H9 (cell line): ENCODE measurements around the gene CTSA. TPM values are rescaled to one million over a fixed set of nuclear protein-coding genes. Genes with fewer than 3 reads are reported as not detected.

ENCODE experiments used
- DNase-seq: peaks from one replicate; pipeline ENCODE4 v3.0.0-alpha.2; 2017
- H2AFZ ChIP-seq: one replicate; pipeline ENCODE4 v1.6.1; 2013; ENCODE audit warnings: mild to moderate bottlenecking, low read length, control low read depth, moderate library complexity
- H2AK5ac ChIP-seq: 2 replicates; pipeline ENCODE4 v1.6.1; 2013; ENCODE audit warnings: low read length, control low read depth, mixed read lengths; ENCODE audit not compliant: insufficient read length
- H2BK120ac ChIP-seq: one replicate; pipeline ENCODE4 v1.6.1; 2013; ENCODE audit warnings: low read depth, mild to moderate bottlenecking, low read length, control low read depth, inconsistent platforms; ENCODE audit not compliant: poor library complexity, severe bottlenecking
- H2BK12ac ChIP-seq: 2 replicates; pipeline ENCODE4 v1.6.1; 2013; ENCODE audit warnings: low read length, control low read depth, mixed read lengths, low read depth; ENCODE audit not compliant: insufficient read length
- H2BK15ac ChIP-seq: 2 replicates; pipeline ENCODE4 v1.6.1; 2013; ENCODE audit warnings: low read depth, low read length, control low read depth
- H2BK20ac ChIP-seq: one replicate; pipeline ENCODE4 v1.6.1; 2013; ENCODE audit warnings: low read depth, mild to moderate bottlenecking, low read length, control low read depth, inconsistent platforms; ENCODE audit not compliant: poor library complexity, severe bottlenecking
- H2BK5ac ChIP-seq: 2 replicates; pipeline ENCODE4 v1.6.1; 2013; ENCODE audit warnings: low read length, control low read depth, mixed read lengths; ENCODE audit not compliant: insufficient read length
- H3K14ac ChIP-seq: 2 replicates; pipeline ENCODE4 v1.6.1; 2013; ENCODE audit warnings: low read length, control low read depth; ENCODE audit not compliant: insufficient read depth
- H3K18ac ChIP-seq: 2 replicates; pipeline ENCODE4 v1.6.1; 2013; ENCODE audit warnings: low read depth, mild to moderate bottlenecking, mixed read lengths, low read length, control low read depth; ENCODE audit not compliant: insufficient read length
- H3K23ac ChIP-seq: 2 replicates; pipeline ENCODE4 v1.6.1; 2013; ENCODE audit warnings: low read length, control low read depth, mixed read lengths, low read depth; ENCODE audit not compliant: insufficient read length
- H3K23me2 ChIP-seq: 2 replicates; pipeline ENCODE4 v1.6.1; 2013; ENCODE audit warnings: low read depth, mild to moderate bottlenecking, mixed read lengths, low read length, control low read depth; ENCODE audit not compliant: insufficient read length, poor library complexity, severe bottlenecking
- H3K27ac ChIP-seq: 2 replicates; pipeline ENCODE4 v1.5.1; 2013; ENCODE audit warnings: low read length, control low read depth, mixed read lengths, low read depth; ENCODE audit not compliant: insufficient read length
- H3K27me3 ChIP-seq: 2 replicates; pipeline ENCODE4 v1.6.1; 2013; ENCODE audit warnings: low read length, control low read depth, inconsistent platforms; ENCODE audit not compliant: insufficient read depth
- H3K4ac ChIP-seq: 2 replicates; pipeline ENCODE4 v1.6.1; 2013; ENCODE audit warnings: low read depth, mild to moderate bottlenecking, control low read depth, inconsistent platforms, low read length, moderate library complexity
- H3K4me1 ChIP-seq: 2 replicates; pipeline ENCODE4 v1.6.1; 2013; ENCODE audit warnings: low read length, control low read depth, inconsistent platforms; ENCODE audit not compliant: insufficient read depth
- H3K4me2 ChIP-seq: 2 replicates; pipeline ENCODE4 v1.6.1; 2013; ENCODE audit warnings: low read length, control low read depth, mixed read lengths; ENCODE audit not compliant: insufficient read length, insufficient read depth
- H3K56ac ChIP-seq: 2 replicates; pipeline ENCODE4 v1.6.1; 2013; ENCODE audit warnings: low read depth, mild to moderate bottlenecking, mixed read lengths, low read length, control low read depth; ENCODE audit not compliant: insufficient read length
- H3K79me1 ChIP-seq: 2 replicates; pipeline ENCODE4 v1.6.1; 2013; ENCODE audit warnings: low read depth, mild to moderate bottlenecking, moderate library complexity, low read length, control low read depth, inconsistent platforms; ENCODE audit not compliant: insufficient read depth, poor library complexity, severe bottlenecking
- H3K79me2 ChIP-seq: 2 replicates; pipeline ENCODE4 v1.6.1; 2013; ENCODE audit warnings: low read length, control low read depth, inconsistent platforms; ENCODE audit not compliant: insufficient read depth
- H3K9ac ChIP-seq: 2 replicates; pipeline ENCODE4 v1.6.1; 2013; ENCODE audit warnings: low read length, control low read depth, mixed read lengths; ENCODE audit not compliant: insufficient read length; ENCODE audit errors: extremely low read depth
- H3K9me3 ChIP-seq: one replicate; pipeline ENCODE4 v1.6.1; 2013; ENCODE audit warnings: low read depth, low read length, inconsistent platforms; ENCODE audit not compliant: control insufficient read depth
- H3T11ph ChIP-seq: one replicate; pipeline ENCODE4 v1.6.1; 2013; ENCODE audit warnings: mild to moderate bottlenecking, low read length, control low read depth, inconsistent platforms
- H4K20me1 ChIP-seq: one replicate; pipeline ENCODE4 v1.6.1; 2013; ENCODE audit not compliant: control insufficient read depth, insufficient read length, insufficient read depth
- H4K5ac ChIP-seq: 2 replicates; pipeline ENCODE4 v1.6.1; 2013; ENCODE audit warnings: low read depth, mild to moderate bottlenecking, mixed read lengths, low read length, control low read depth; ENCODE audit not compliant: insufficient read length
- H4K8ac ChIP-seq: replicated peaks from 2 replicates; pipeline ENCODE4 v1.6.1; 2013; ENCODE audit warnings: low read length, control low read depth, mixed read lengths, low read depth; ENCODE audit not compliant: insufficient read length
- H4K91ac ChIP-seq: 2 replicates; pipeline ENCODE4 v1.6.1; 2013; ENCODE audit warnings: low read depth, mild to moderate bottlenecking, moderate library complexity, mixed read lengths, low read length, control low read depth; ENCODE audit not compliant: insufficient read length
- H3K27ac Mint-ChIP-seq, 3 experiments: 2 replicates in 2 of 3; 3 replicates in 1 of 3; pipeline ENCODE4 v1.8.0; 2020 to 2021; ENCODE audit warnings: mixed read lengths in 3 of 3, mild to moderate bottlenecking in 1 of 3, moderate library complexity in 1 of 3
- H3K27me3 Mint-ChIP-seq: 2 replicates; pipeline ENCODE4 v1.8.0; 2021; ENCODE audit warnings: low read depth, mild to moderate bottlenecking, moderate library complexity, mixed read lengths
- H3K36me3 Mint-ChIP-seq, 3 experiments: 2 replicates in 2 of 3; 3 replicates in 1 of 3; pipeline ENCODE4 v1.8.0; 2020 to 2021; ENCODE audit warnings: low read depth in 3 of 3, mixed read lengths in 3 of 3; ENCODE audit not compliant: insufficient read depth in 1 of 3
- H3K4me1 Mint-ChIP-seq, 2 experiments: 2 replicates each; pipeline ENCODE4 v1.8.0; 2020; ENCODE audit warnings: mixed read lengths in 2 of 2
- H3K4me3 Mint-ChIP-seq, 2 experiments: 2 replicates in 1 of 2; 3 replicates in 1 of 2; pipeline ENCODE4 v1.8.0; 2020 to 2021; ENCODE audit warnings: mild to moderate bottlenecking in 2 of 2, mixed read lengths in 2 of 2, moderate library complexity in 1 of 2
- H3K9me3 Mint-ChIP-seq, 2 experiments: 2 replicates in 1 of 2; 3 replicates in 1 of 2; pipeline ENCODE4 v1.8.0; 2020; ENCODE audit warnings: mild to moderate bottlenecking in 2 of 2, mixed read lengths in 2 of 2, moderate library complexity in 1 of 2
- WGBS: extraction: QIAGEN DNeasy Blood & Tissue Kit; methylation state at CpG from one replicate; pipeline ENCODE4 v1.1.7; 2013; ENCODE audit warnings: missing lambda C conversion rate, low lambda C conversion rate, mixed read lengths; ENCODE audit not compliant: insufficient read length; ENCODE audit errors: extremely low coverage; 5-methylcytosine and 5-hydroxymethylcytosine counted together
- total RNA-seq: library from RNA; stranded (reverse); gene quantifications from 2 replicates; pipeline ENCODE4 v1.2.1, GENCODE V29; 2021
- TF ChIP-seq, protein P1 (sequence below): fragments of 200-600 bp; sonication (generic); conservative IDR thresholded peaks from 3 replicates; pipeline ENCODE4 v1.8.0; 2021; ENCODE audit warnings: antibody characterized with exemption, mild to moderate bottlenecking

Gene CTSA
- total RNA-seq, 1 experiment from 2014 or later, result 64.4 TPM

- no peak overlapping the region for H2BK20ac ChIP-seq
- H3K79me2 ChIP-seq, result no peaks in the 10 kb centered on the region
- no peak overlapping the region for H3T11ph ChIP-seq
- no peaks in the 10 kb centered on the region for H3K4me1 ChIP-seq
- H2BK5ac ChIP-seq, result no peak overlapping the region
- H3K4me2 ChIP-seq, result no peak overlapping the region
- TF ChIP-seq, protein P1, sequence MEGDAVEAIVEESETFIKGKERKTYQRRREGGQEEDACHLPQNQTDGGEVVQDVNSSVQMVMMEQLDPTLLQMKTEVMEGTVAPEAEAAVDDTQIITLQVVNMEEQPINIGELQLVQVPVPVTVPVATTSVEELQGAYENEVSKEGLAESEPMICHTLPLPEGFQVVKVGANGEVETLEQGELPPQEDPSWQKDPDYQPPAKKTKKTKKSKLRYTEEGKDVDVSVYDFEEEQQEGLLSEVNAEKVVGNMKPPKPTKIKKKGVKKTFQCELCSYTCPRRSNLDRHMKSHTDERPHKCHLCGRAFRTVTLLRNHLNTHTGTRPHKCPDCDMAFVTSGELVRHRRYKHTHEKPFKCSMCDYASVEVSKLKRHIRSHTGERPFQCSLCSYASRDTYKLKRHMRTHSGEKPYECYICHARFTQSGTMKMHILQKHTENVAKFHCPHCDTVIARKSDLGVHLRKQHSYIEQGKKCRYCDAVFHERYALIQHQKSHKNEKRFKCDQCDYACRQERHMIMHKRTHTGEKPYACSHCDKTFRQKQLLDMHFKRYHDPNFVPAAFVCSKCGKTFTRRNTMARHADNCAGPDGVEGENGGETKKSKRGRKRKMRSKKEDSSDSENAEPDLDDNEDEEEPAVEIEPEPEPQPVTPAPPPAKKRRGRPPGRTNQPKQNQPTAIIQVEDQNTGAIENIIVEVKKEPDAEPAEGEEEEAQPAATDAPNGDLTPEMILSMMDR, result no peak
- H4K91ac ChIP-seq, result no peak overlapping the region
- no peaks in the 10 kb centered on the region for H3K9me3 Mint-ChIP-seq
- no peak overlapping the region for H3K4me3 Mint-ChIP-seq
- no peak for DNase-seq
- H3K23ac ChIP-seq, result no peak overlapping the region
- H3K27ac Mint-ChIP-seq, result peak overlapping the region in 1 of 3 experiments; percentile 47; a peak in 2 of 7 replicates
- H3K79me1 ChIP-seq, result no peaks in the 10 kb centered on the region
- H3K4ac ChIP-seq, result no peak overlapping the region
- H3K56ac ChIP-seq, result no peak overlapping the region
- no peak overlapping the region for H3K9ac ChIP-seq
- peak overlapping the region; percentile 24 for H4K5ac ChIP-seq
- H4K20me1 ChIP-seq, result no peaks in the 10 kb centered on the region
- H3K23me2 ChIP-seq, result no peaks in the 10 kb centered on the region
- H2BK12ac ChIP-seq, result no peak overlapping the region
- no peak overlapping the region for H2BK120ac ChIP-seq
- no peak overlapping the region for H3K18ac ChIP-seq
- H3K4me1 Mint-ChIP-seq, result peaks cover 7 to 13% of the 10 kb centered on the region in 2 experiments; a peak in 3 of 4 replicates
- H3K27me3 Mint-ChIP-seq, result peaks cover 6% of the 10 kb centered on the region
- H3K9me3 ChIP-seq, result no peaks in the 10 kb centered on the region
- H3K36me3 Mint-ChIP-seq, result no peaks in the 10 kb centered on the region
- no peak overlapping the region for H2AFZ ChIP-seq
- H3K14ac ChIP-seq, result no peak overlapping the region
- H2AK5ac ChIP-seq, result no peak overlapping the region
- WGBS, result no CpG with 5 or more reads among the region's 11 CpGs
- no peak overlapping the region for H3K27ac ChIP-seq
- H2BK15ac ChIP-seq, result no peak overlapping the region
- no peaks in the 10 kb centered on the region for H3K27me3 ChIP-seq
- no peak overlapping the region for H4K8ac ChIP-seq
These were observed 28.6 kb downstream of the CTSA start for GRCh38 chr20:45919542-45920399.
